ENCODE measurements around the gene USP33.

USP33 gene

GRCh38 chr1:77716065-77716464 is 43.6 kb downstream of the USP33 start:
- Histone ChIP-seq H4K8ac (ENCODE audit: low read length) (no peak overlapping the region), H3K79me1 (replicated peaks; ENCODE audit: low read length, poor library complexity, severe bottlenecking) (peaks cover 10% of the 10 kb centered on the region), H2BK120ac (ENCODE audit: low read depth, low read length) (no peak overlapping the region), H3K27ac (ENCODE audit: low read length, poor library complexity, severe bottlenecking) (no peak overlapping the region), H2AFZ (ENCODE audit: low read depth, low read length) (no peak overlapping the region), H3K4me3 (ENCODE audit: insufficient read depth in 1 of 2, low read depth in 1 of 2, low read length in 2 of 2) (no peak overlapping the region), H3K4me2 (ENCODE audit: low read length, poor library complexity, severe bottlenecking) (no peak overlapping the region), H3K14ac (ENCODE audit: low read length in 2 of 2) (no peak overlapping the region), H3K23ac (ENCODE audit: low read length in 2 of 2) (no peak overlapping the region), H4K91ac (ENCODE audit: low read length) (no peak overlapping the region), H3K18ac (ENCODE audit: low read depth in 1 of 2, low read length in 2 of 2) (no peak overlapping the region), H3K36me3 (ENCODE audit: control insufficient read depth in 1 of 2, insufficient read depth in 2 of 2, low read depth in 1 of 2, low read length in 2 of 2) (peaks cover 25 to 92% of the 10 kb centered on the region in 2 experiments), H2BK5ac (ENCODE audit: low read depth, low read length, poor library complexity, severe bottlenecking) (no peak overlapping the region), H2BK15ac (ENCODE audit: low read depth, poor library complexity, severe bottlenecking) (no peak overlapping the region), H3K27me3 (ENCODE audit: control insufficient read depth in 1 of 2, insufficient read depth in 1 of 2, low read length in 2 of 2) (no peaks in the 10 kb centered on the region), H3K4ac (ENCODE audit: low read depth in 1 of 2, low read length in 2 of 2) (no peak overlapping the region), H3K9ac (ENCODE audit: low read length) (no peak overlapping the region), H2BK12ac (ENCODE audit: low read length in 2 of 2) (no peak overlapping the region), H3K4me1 (ENCODE audit: control insufficient read depth, insufficient read depth, low read depth, low read length) (no peaks in the 10 kb centered on the region), H2AK5ac (ENCODE audit: low read length, severe bottlenecking) (no peak overlapping the region), H3K9me3 (ENCODE audit: control insufficient read depth, low read length) (no peaks in the 10 kb centered on the region)
- WGBS: 98% methylated on average over 4 of the region's 4 CpGs
- no peak for DNase-seq

- H3K4me2 ChIP-seq (ENCODE audit: low read length, poor library complexity, severe bottlenecking): no peak overlapping the region
- H2BK15ac ChIP-seq (ENCODE audit: low read depth, poor library complexity, severe bottlenecking): no peak overlapping the region
- H3K23ac ChIP-seq (ENCODE audit: low read length in 2 of 2): no peak overlapping the region
- no peak overlapping the region for H2BK12ac ChIP-seq (ENCODE audit: low read length in 2 of 2)
- WGBS: 92% methylated on average over 3 of the region's 3 CpGs
- H2BK5ac ChIP-seq (ENCODE audit: low read depth, low read length, poor library complexity, severe bottlenecking): no peak overlapping the region
- no peak overlapping the region for H3K18ac ChIP-seq (ENCODE audit: low read depth in 1 of 2, low read length in 2 of 2)
- H3K9ac ChIP-seq (ENCODE audit: low read length): no peak overlapping the region
- H2AFZ ChIP-seq (ENCODE audit: low read depth, low read length): no peak overlapping the region
- no peaks in the 10 kb centered on the region for H3K27me3 ChIP-seq (ENCODE audit: control insufficient read depth in 1 of 2, insufficient read depth in 1 of 2, low read length in 2 of 2)
- H3K14ac ChIP-seq (ENCODE audit: low read length in 2 of 2): no peak overlapping the region
- H3K36me3 ChIP-seq (ENCODE audit: control insufficient read depth in 1 of 2, insufficient read depth in 2 of 2, low read depth in 1 of 2, low read length in 2 of 2): peaks cover 20 to 90% of the 10 kb centered on the region in 2 experiments
- H2BK120ac ChIP-seq (ENCODE audit: low read depth, low read length): no peak overlapping the region
- no peak overlapping the region for H3K4ac ChIP-seq (ENCODE audit: low read depth in 1 of 2, low read length in 2 of 2)
- no peak overlapping the region for H2AK5ac ChIP-seq (ENCODE audit: low read length, severe bottlenecking)
- H3K4me3 ChIP-seq (ENCODE audit: insufficient read depth in 1 of 2, low read depth in 1 of 2, low read length in 2 of 2): no peak overlapping the region
- DNase-seq: no peak
- H3K27ac ChIP-seq (ENCODE audit: low read length, poor library complexity, severe bottlenecking): no peak overlapping the region
- no peak overlapping the region for H4K91ac ChIP-seq (ENCODE audit: low read length)
- H3K4me1 ChIP-seq (ENCODE audit: control insufficient read depth, insufficient read depth, low read depth, low read length): no peaks in the 10 kb centered on the region
- H3K79me1 ChIP-seq (replicated peaks; ENCODE audit: low read length, poor library complexity, severe bottlenecking): peaks cover 5% of the 10 kb centered on the region
- no peak overlapping the region for H4K8ac ChIP-seq (ENCODE audit: low read length)
- no peaks in the 10 kb centered on the region for H3K9me3 ChIP-seq (ENCODE audit: control insufficient read depth, low read length)
These were observed 49.9 kb downstream of the USP33 start for GRCh38 chr1:77709727-77710126.

- no peak overlapping the region for H3K4ac ChIP-seq (ENCODE audit: low read depth in 1 of 2, low read length in 2 of 2)
- WGBS: 85% methylated on average over 3 of the region's 4 CpGs
- H3K9me3 ChIP-seq (ENCODE audit: control insufficient read depth, low read length): no peaks in the 10 kb centered on the region
- no peak overlapping the region for H2AK5ac ChIP-seq (ENCODE audit: low read length, severe bottlenecking)
- no peak overlapping the region for H3K14ac ChIP-seq (ENCODE audit: low read length in 2 of 2)
- H2BK120ac ChIP-seq (ENCODE audit: low read depth, low read length): no peak overlapping the region
- H4K91ac ChIP-seq (ENCODE audit: low read length): no peak overlapping the region
- peaks cover 3% of the 10 kb centered on the region for H3K79me1 ChIP-seq (replicated peaks; ENCODE audit: low read length, poor library complexity, severe bottlenecking)
- peaks cover 8 to 65% of the 10 kb centered on the region in 2 experiments for H3K36me3 ChIP-seq (ENCODE audit: control insufficient read depth in 1 of 2, insufficient read depth in 2 of 2, low read depth in 1 of 2, low read length in 2 of 2)
- no peak overlapping the region for H3K23ac ChIP-seq (ENCODE audit: low read length in 2 of 2)
- no peaks in the 10 kb centered on the region for H3K4me1 ChIP-seq (ENCODE audit: control insufficient read depth, insufficient read depth, low read depth, low read length)
- H3K4me3 ChIP-seq (ENCODE audit: insufficient read depth in 1 of 2, low read depth in 1 of 2, low read length in 2 of 2): no peak overlapping the region
- H2AFZ ChIP-seq (ENCODE audit: low read depth, low read length): no peak overlapping the region
- DNase-seq: peak; percentile 20
- H4K8ac ChIP-seq (ENCODE audit: low read length): no peak overlapping the region
- no peak overlapping the region for H2BK5ac ChIP-seq (ENCODE audit: low read depth, low read length, poor library complexity, severe bottlenecking)
- H3K4me2 ChIP-seq (ENCODE audit: low read length, poor library complexity, severe bottlenecking): no peak overlapping the region
- no peak overlapping the region for H3K9ac ChIP-seq (ENCODE audit: low read length)
- H3K18ac ChIP-seq (ENCODE audit: low read depth in 1 of 2, low read length in 2 of 2): no peak overlapping the region
- H3K27ac ChIP-seq (ENCODE audit: low read length, poor library complexity, severe bottlenecking): no peak overlapping the region
- H2BK12ac ChIP-seq (ENCODE audit: low read length in 2 of 2): no peak overlapping the region
- no peak overlapping the region for H2BK15ac ChIP-seq (ENCODE audit: low read depth, poor library complexity, severe bottlenecking)
- H3K27me3 ChIP-seq (ENCODE audit: control insufficient read depth in 1 of 2, insufficient read depth in 1 of 2, low read length in 2 of 2): no peaks in the 10 kb centered on the region
These were observed 53.3 kb downstream of the USP33 start for GRCh38 chr1:77706321-77706720.

GRCh38 chr1:77704736-77705135 is 54.9 kb downstream of the USP33 start:
- peaks cover 8 to 60% of the 10 kb centered on the region in 2 experiments for H3K36me3 ChIP-seq (ENCODE audit: control insufficient read depth in 1 of 2, insufficient read depth in 2 of 2, low read depth in 1 of 2, low read length in 2 of 2)
- no peak overlapping the region for H2BK5ac ChIP-seq (ENCODE audit: low read depth, low read length, poor library complexity, severe bottlenecking)
- no peak overlapping the region for H3K27ac ChIP-seq (ENCODE audit: low read length, poor library complexity, severe bottlenecking)
- H3K4me2 ChIP-seq (ENCODE audit: low read length, poor library complexity, severe bottlenecking): no peak overlapping the region
- H2AK5ac ChIP-seq (ENCODE audit: low read length, severe bottlenecking): no peak overlapping the region
- no peak overlapping the region for H3K23ac ChIP-seq (ENCODE audit: low read length in 2 of 2)
- 80% methylated on average over 1 of the region's 2 CpGs for WGBS
- H3K14ac ChIP-seq (ENCODE audit: low read length in 2 of 2): no peak overlapping the region
- H3K4me3 ChIP-seq (ENCODE audit: insufficient read depth in 1 of 2, low read depth in 1 of 2, low read length in 2 of 2): no peak overlapping the region
- no peak for DNase-seq
- no peak overlapping the region for H2BK120ac ChIP-seq (ENCODE audit: low read depth, low read length)
- no peak overlapping the region for H3K9ac ChIP-seq (ENCODE audit: low read length)
- H4K91ac ChIP-seq (ENCODE audit: low read length): no peak overlapping the region
- H3K79me1 ChIP-seq (replicated peaks; ENCODE audit: low read length, poor library complexity, severe bottlenecking): peaks cover 2% of the 10 kb centered on the region
- no peak overlapping the region for H2BK12ac ChIP-seq (ENCODE audit: low read length in 2 of 2)
- no peaks in the 10 kb centered on the region for H3K9me3 ChIP-seq (ENCODE audit: control insufficient read depth, low read length)
- no peak overlapping the region for H2AFZ ChIP-seq (ENCODE audit: low read depth, low read length)
- H3K4ac ChIP-seq (ENCODE audit: low read depth in 1 of 2, low read length in 2 of 2): no peak overlapping the region
- no peak overlapping the region for H2BK15ac ChIP-seq (ENCODE audit: low read depth, poor library complexity, severe bottlenecking)
- no peaks in the 10 kb centered on the region for H3K27me3 ChIP-seq (ENCODE audit: control insufficient read depth in 1 of 2, insufficient read depth in 1 of 2, low read length in 2 of 2)
- no peaks in the 10 kb centered on the region for H3K4me1 ChIP-seq (ENCODE audit: control insufficient read depth, insufficient read depth, low read depth, low read length)
- H3K18ac ChIP-seq (ENCODE audit: low read depth in 1 of 2, low read length in 2 of 2): no peak overlapping the region
- H4K8ac ChIP-seq (ENCODE audit: low read length): no peak overlapping the region

All from mesenchymal stem cell (in vitro differentiated cells and primary cell).